ENCODE measurements around the gene ISYNA1.
A peak's percentile ranks its signal among the peaks of the same experiment; 100 is the strongest.

Gene ISYNA1

DNA sequence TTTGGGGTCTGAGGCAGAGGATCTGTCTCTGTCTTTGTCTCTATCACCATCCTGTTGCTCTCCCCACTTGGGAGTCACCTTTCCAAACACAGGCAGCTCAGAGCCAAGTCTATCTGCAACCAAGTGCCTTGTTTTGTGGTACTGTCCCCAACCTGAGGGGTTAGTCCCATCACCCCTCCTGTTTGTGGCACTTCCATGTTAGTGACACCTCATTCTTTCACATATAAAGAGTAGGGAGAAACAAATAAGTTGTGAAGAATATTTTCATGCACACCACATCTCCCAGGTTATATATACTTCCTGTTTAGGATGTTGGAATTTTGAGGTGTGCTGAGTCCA, 48.2 kb downstream of the ISYNA1 start:
- no peak for DNase-seq

DNA sequence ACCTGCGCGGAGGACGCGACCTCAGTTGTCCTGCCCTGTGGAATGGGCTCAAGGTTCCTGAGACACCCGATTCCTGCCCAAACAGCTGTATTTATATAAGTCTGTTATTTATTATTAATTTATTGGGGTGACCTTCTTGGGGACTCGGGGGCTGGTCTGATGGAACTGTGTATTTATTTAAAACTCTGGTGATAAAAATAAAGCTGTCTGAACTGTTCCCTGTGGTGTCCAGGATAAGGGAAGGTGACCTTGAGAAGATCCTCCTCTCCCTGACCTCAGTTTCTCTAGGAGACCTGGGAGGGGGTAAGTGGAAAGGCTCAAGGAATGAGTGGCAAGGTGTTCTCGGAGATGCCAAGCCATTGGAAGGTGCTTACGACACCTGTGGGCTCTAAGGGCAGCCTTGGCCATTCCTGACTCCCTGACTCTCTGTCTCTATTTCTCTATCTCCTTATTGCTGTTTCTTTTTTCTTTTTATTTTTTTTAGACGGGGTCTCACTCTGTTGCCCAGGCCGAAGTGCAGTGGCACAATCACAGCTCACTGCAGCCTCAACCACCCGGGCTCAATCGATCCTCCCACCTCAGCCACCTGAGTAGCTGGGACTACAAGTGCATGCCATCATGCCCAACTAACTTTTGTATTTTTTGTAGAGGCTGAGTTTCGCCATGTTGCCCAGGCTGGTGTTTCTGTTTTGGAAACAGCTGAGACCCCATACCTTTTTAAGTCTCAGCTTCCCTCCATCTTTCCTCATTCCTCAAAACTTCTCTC, 48.8 kb downstream of the ISYNA1 start:
- DNase-seq: no peak

DNA sequence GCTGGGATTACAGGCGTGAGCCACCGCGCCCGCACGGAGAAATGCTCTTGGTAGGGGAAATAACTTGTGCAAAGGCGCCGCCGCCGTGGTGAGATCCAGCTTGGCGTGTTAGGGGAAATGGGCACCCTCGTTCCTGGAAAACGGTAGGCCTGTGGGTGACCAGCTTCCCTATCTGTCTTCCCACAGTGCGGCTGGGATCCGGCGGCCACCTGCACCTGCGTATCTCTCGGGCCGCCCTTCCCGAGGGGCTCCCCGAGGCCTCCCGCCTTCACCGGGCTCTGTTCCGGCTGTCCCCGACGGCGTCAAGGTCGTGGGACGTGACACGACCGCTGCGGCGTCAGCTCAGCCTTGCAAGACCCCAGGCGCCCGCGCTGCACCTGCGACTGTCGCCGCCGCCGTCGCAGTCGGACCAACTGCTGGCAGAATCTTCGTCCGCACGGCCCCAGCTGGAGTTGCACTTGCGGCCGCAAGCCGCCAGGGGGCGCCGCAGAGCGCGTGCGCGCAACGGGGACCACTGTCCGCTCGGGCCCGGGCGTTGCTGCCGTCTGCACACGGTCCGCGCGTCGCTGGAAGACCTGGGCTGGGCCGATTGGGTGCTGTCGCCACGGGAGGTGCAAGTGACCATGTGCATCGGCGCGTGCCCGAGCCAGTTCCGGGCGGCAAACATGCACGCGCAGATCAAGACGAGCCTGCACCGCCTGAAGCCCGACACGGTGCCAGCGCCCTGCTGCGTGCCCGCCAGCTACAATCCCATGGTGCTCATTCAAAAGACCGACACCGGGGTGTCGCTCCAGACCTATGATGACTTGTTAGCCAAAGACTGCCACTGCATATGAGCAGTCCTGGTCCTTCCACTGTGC, 49.6 kb downstream of the ISYNA1 start:
- peak; percentile 61 to 63 for DNase-seq

DNA sequence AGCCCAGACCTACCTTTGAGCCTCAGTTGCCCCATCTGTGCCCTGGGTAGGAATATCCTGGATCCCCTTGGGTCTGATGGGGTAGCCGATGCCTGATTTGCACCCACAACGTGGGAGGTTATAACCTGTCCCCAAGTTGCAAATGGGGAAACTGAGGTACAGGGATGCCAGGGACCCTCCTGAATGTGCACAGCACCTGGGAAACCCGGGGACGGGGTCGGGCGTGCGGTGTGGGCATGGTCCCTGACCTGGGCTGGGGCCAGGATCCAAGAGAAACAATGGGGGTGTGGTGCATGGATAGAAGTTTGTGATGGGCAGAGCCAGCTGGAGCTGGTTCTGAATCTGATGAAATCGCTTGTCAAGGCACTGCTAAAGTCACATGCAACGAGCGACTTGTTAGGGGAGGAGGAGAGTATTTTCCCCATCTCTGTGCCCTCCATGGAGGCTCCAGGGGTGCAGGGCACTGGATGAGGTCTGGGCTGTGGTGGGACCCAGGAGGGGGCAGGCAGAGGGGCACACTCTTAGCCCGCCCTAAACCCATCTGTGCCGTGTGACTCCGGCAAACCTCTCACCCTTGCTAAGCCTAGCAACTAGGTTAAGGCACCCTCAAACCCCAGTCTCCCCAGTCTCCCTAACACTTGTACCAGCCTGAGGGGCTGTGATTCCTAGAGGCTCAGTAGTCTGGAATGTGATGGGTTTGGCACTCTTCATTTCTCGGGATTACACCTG, 51.2 kb downstream of the ISYNA1 start:
- DNase-seq: no peak

DNA sequence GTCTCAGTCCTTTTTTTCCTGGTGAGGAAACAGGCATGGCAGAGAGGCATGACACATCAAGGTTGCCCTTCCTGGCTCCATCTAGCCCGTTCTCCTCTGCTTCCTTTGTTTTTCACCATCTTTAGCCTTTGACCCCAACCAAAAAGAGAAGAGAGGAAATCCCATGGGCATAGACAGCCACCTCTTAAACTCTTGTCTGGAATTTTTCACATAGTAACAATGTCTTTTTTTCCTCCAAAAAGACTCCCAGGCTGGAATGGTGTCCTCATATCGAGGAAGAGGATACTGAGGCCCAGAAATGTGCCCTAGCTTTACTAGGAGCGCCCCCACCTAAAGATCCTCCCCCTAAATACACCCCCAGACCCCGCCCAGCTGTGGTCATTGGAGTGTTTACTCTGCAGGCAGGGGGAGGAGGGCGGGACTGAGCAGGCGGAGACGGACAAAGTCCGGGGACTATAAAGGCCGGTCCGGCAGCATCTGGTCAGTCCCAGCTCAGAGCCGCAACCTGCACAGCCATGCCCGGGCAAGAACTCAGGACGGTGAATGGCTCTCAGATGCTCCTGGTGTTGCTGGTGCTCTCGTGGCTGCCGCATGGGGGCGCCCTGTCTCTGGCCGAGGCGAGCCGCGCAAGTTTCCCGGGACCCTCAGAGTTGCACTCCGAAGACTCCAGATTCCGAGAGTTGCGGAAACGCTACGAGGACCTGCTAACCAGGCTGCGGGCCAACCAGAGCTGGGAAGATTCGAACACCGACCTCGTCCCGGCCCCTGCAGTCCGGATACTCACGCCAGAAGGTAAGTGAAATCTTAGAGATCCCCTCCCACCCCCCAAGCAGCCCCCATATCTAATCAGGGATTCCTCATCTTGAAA, 52.0 kb downstream of the ISYNA1 start, which contains the start of gene GDF15:
Gene GDF15, plus strand, starts transcription at position 484 of the 868 bp plus-strand sequence. Its CDS starts 32 bp downstream, at position 516.
- no peak for DNase-seq

DNA sequence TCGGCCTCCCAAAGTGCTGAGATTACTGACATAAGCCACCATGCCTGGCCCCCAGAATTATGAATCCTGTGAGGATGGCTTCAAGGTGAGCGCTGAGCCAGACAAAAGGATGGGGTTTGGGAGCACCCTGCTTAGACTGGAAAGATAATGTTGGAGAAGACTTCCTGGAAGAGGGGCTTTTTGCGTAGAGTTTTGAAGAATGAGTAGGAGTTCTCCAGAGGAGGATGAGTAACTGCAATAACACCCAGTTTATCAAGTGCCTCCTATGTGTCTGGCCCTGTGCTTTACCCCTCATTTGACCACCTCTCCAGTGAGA, 52.6 kb downstream of the ISYNA1 start:
- DNase-seq: no peak

DNA sequence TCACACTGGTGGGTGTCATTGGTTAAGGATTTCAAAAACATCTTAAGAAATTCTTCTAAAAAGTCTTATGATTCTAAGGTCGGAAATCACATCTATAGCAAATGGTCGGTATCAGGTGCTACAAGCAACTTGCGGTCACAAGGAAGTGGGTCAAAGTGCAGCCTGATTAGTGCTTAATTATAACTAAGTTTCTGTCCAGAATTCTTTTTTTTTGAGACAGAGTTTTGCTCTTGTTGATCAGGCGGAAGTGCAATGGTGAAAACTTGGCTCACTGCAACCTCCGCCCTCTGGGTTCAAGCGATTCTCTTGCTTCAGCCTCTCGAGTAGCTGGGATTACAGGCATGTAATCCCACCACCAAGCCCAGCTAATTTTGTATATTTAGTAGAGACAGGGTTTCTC, 53.2 kb downstream of the ISYNA1 start:
- no peak for DNase-seq

Measured in activated CD4-positive, alpha-beta T cell treated with anti-CD3 and anti-CD28 coated beads, Interleukin-2, amount 50 U/mL, for 4 hours (primary cell).